GM18505 (cell line): ENCODE measurements around the gene FRS2.
A peak's percentile ranks its signal among the peaks of the same experiment; 100 is the strongest.
"Not testable (repeated sequence)": the region's sequence is repeated elsewhere in the genome, so short reads cannot be mapped to it uniquely, and the experiment has no call there.

ENCODE experiments used
- ATAC-seq: cut with Tn5 transposase; IDR thresholded peaks from one replicate; pipeline ENCODE4 v1.9.1; 2021; ENCODE audit not compliant: unreplicated experiment
- POLR2A ChIP-seq: IDR thresholded peaks from 4 replicates; pipeline ENCODE4 v1.6.1; 2011; ENCODE audit warnings: borderline replicate concordance; ENCODE audit not compliant: insufficient read depth, insufficient read length; ENCODE audit errors: extremely low read depth

FRS2 gene

DNA sequence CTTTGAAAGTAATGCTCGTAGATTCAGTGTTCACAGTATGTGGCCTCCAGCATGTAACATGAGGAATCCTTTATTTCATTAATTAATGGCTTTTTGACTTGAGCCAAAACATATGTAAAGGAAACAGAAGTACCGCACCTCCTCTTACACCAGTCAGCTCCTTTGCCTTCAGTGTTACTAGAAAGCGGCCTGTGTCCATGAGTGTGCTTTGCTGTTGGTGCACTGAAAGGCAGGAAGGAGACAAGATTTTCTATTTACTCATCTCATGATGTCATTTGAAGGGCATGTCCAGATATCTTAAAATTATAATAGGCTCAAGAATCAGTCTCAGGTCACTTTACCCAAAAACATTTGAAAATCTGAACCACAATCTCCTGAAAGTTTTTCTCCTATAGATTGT lies 105.2 kb downstream of the FRS2 start:
- no peak for TF ChIP-seq POLR2A
- no peak for ATAC-seq

DNA sequence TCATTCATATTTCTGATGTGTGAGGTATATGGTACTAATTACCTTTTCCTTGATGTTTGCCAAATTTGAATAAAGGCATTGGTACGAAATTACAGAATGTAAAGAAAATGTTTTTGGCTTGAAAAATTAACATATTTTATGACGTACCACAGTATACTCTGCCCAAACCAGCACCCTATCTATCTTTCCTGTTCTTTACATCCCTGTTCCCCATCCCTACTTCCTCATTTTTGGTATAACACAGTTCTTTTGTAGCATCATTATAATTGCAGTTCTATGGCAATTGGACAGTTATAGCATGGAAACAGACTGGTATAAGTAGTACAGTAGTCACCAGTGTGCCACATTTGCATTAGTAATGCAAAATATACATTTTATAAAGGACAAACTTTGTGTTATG lies 108.1 kb downstream of the FRS2 start:
- no peak for ATAC-seq
- no peak for TF ChIP-seq POLR2A

DNA sequence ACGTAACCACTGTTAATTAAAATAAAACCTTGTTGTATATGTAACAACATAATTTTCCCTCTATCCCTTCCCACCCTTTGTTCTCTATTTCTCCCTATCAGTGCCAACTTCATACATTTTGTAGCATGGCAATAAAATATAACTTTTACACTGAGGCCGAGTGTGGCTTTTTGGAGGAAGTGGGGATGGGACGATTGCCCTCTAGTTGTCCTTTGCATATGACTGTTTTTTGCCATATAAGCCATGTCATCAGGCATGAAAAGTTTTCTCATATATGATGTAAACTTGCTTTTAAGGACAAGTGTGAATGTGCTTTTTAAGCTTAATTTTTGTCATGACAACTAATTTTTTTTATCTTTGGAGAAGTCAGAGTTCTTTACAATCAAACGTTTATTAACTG lies 108.8 kb downstream of the FRS2 start:
- TF ChIP-seq POLR2A: no peak
- no peak for ATAC-seq

DNA sequence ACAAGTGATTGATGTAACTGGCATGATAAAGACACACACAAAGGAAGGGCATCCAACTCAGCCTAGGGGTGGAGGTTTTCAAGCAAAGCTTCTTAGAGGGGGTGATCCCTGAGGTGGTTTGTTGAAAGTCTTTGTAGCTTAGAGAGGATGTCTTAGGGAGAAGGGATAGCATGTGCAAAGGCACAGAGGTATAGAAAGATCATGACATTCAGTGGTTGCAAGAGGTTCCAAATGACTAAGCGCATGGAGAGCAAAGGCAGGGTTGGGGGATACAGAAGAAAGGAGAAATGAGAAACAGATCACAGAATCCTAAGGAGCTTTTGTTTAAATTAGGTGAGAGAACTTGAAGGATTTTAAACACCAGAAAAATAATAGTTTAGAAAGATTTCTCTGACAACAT lies 109.9 kb downstream of the FRS2 start:
- no peak for TF ChIP-seq POLR2A
- no peak for ATAC-seq

DNA sequence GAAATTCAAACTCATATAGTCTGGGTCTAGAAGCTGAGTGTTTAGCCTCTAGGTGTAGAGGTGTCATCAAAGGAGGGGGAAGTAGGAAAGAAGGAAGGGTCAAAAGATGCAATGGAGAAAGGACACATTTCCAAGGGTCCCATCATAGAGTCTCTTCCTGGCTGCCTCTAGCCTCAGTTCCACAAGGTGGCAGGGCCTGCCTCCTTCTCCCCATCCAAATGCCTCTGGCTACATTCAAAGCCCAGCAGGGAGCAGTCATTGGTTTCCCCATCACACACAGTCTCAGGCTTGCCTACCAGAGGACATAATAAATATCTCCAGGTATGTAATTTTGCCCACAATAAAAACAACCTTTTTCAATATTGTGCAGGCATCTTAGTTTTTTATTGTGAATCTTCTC lies 113.0 kb downstream of the FRS2 start:
- ATAC-seq: no peak
- TF ChIP-seq POLR2A: no peak

DNA sequence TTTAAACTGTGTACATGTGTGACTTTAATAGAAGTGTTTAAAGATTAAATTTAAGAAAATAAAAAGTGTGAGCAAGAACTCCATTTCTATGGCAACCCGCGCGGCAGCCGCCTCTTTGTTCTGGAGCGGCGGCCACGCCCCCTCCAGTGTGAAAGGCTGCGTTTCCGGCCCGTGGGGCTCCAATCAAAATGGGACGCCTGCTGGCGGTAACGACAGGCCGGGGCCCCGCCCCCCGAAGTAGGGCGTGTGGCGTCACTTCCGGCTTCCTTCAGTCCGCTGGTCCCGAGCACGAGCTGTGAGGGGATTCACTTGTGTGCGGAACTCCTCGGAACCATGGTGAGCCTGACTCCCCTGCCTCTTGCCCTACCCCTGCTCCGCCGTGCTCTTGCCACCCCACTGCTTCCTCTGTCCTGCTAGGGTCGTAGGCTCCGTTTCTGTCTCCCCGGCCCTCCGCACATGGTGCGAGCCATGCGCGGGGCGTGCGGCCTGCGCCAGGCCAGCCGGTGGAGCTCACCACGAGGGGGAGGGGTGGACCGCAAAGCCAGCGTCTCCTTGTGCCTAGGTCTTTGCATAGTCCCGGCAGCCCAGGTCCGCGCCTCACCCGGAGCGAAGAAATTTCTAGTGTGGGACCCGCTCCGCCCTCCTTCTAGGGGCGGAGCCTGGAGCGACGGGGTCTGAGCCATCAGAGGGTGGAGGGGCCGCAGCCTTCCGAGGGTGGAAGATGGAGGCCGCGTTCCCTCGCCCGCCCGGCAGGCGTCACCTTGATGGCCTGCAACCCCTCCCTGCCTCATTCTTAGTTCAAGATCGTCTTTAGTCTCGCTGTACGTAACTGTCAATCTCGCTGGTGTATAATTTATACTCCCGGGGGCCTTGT lies 115.2 kb downstream of the FRS2 start, which contains the start of gene CCT2:
Gene CCT2 (plus strand): TSS at position 271 of the 874 bp plus-strand sequence. CDS start 63 bp downstream, at position 334.
- TF ChIP-seq POLR2A: peak; percentile 96
- peak; percentile 95 for ATAC-seq

DNA sequence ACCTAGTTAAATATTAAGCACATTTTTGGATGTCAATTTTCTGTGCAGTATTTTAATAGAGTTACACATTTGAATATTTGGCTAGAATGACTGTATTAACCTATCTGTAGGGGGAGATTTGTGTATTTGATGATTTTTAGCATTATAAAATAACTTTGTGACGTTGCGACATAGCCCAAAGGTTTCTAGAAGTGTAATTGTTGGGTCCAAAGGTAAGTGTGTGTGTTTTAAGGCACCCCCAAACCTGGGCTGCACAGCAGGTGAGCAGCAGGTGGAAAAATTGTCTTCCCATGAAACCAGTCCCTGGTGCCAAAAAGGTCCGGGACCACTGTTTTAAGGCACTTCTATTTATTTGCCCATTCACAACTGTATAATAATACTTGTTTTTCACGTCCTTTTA lies 118.3 kb downstream of the FRS2 start:
- TF ChIP-seq POLR2A: no peak
- ATAC-seq: no peak

DNA sequence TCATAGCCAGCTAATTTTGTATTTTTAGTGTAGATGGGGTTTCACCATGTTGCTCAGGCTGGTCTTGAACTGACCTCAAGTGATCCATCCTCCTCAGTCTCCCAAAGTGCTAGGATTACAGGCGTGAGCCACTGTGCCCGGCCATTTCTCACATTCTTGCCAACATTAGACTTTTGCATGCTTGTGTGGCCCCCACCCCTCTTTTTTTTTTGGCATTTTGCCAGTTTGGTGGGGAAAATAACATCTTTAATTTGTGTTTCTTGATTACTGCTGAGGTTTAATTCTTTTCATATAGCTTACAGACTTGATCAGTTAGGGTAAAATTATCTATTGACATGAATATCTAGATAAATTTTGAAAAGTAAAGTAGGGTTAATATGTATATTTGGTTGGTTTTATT lies 118.9 kb downstream of the FRS2 start:
- TF ChIP-seq POLR2A: no peak
- no peak for ATAC-seq

DNA sequence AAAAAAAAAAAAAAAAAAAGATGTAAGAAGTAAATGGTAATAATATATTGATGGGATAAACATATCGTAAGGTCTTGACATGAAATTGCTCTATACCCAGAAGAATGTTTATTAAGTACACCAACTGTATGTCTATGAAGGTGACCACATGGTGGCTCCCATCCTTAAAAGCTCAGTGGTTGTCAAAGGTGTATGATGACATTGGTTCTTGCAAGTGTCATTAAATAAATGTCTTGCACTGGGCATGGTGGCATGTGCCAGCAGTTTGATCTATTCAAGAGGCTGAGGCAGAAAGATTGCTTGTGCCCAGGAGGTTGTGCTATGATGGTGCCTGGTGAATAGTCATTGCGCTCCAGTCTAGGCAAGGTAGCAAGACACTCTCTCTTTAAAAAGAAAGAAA lies 125.5 kb downstream of the FRS2 start:
- ATAC-seq: no peak
- no peak for TF ChIP-seq POLR2A

DNA sequence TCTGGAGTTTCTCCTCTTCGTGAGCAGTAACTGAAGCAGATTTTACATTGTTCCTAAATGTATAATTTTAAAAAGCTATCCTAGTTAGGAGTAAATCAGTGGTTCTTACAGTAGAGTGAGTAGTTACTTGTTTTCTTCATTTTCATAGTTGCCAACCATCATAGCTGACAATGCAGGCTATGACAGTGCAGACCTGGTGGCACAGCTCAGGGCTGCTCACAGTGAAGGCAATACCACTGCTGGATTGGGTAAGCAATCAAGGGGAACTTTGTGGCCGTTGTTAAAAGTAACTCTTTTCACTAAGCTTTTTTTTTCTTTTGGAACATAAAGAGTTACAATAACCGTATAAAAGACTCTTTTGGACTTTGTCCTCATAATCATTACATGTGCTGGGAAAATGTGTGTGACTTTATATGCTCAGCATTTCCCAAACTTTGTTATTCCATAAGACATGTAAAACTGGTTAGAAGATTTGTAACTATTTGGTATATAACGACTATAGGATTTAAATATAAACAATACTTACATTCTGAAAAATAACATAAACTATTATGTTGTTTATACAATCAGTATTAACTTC lies 128.1 kb downstream of the FRS2 start:
- TF ChIP-seq POLR2A: no peak
- no peak for ATAC-seq

DNA sequence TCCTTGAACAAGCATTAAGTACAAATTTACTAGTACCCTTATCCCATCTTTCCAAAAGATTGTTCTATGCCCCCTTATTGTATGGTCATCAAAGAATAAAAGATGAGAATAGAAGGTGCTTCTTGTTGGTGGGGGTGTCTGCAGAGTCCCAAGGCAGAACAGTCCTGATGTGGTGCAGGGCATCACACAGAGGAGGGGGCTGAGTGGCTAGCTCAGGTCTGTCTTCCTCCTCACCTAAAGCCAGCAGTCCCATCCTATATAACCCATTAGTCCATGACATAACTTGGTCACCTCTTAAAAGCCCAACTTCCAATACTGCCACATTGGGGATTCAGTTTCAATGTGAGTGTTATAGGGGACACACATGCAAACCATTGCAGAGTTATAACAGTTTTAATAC lies 130.6 kb downstream of the FRS2 start:
- TF ChIP-seq POLR2A: no peak
- no peak for ATAC-seq

DNA sequence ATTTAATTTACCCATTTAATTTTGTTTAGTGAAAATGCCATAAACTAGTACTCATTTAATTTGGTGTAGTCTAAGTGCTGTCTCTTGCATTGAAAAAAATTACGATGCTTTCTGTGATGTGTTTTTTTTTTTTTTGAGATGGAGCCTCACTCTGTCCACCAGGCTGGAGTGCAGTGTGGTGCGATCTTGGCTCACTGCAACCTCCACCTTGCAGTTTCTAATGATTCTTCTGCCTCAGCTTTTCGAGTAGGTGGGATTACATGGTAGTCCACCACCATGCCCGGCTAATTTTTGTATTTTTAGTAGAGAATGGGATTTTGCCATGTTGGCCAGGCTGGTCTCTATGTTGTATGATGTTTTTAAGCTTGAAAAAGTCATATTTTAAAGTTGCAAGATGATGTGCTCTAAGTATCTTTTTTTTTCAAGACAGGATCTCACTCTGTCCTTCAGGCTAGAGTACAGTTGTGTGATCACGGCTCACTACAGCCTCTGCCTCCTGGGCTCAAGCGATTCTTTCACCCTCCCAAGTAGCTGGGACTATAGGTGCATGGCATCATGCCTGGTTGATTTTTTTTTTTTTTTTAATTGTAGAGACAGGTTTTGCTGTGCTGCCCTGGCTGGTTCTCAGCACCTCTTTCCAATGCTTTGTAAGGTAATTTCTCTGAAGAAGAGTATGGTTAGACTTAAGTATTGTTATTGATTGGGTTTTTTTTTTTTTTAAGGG lies 131.9 kb downstream of the FRS2 start:
- no peak for ATAC-seq
- no peak for TF ChIP-seq POLR2A

DNA sequence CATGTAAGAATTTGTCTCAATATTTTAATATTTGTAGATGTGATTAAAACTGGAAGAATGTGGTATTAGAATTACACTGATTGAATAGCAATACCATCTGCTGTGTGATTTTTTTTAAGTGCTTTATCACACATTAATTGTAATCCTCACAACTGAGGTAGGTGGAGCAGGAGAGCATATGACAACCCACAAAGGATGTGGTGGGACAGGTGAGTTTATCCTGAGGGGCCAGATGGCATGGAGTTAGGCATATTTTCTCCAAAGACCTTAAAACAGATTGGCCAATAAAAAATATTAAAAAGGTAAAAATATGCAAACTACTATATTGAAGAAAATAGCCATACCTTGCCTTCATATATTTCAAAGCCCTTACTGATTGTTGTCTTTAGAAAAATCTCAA lies 132.8 kb downstream of the FRS2 start:
- no peak for ATAC-seq
- peak; percentile 21 for TF ChIP-seq POLR2A

DNA sequence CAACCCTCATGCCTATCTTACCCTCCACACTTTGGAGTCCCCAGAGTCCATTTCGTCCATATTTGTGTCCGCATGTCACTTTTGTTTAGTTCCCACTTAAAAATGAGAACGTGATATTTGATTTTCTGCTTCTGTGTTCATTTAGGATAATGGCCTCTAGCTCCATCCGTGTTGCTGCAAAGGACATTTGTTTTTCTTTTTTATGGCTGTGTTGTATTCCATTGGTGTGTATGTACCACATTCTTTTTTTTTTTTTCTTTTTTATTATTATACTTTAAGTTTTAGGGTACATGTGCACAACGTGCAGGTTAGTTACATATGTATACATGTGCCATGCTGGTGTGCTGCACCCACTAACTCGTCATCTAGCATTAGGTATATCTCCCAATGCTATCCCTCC lies 133.4 kb downstream of the FRS2 start:
- ATAC-seq: not testable (repeated sequence)

DNA sequence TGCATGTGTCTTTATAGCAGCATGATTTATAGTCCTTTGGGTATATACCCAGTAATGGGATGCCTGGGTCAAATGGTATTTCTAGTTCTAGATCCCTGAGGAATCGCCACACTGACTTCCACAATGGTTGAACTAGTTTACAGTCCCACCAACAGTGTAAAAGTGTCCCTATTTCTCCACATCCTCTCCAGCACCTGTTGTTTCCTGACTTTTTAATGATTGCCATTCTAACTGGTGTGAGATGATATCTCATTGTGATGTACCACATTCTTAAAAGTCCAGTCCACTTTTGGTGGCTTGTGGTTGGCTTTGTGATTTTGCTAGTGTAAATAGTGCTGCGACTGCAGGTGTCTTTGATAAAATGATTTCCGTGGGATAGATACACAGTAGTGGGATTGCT lies 134.1 kb downstream of the FRS2 start:
- ATAC-seq: not testable (repeated sequence)
